A549 (cell line): Measurements from ENCODE around the gene PDE4D. TPM values are rescaled to one million over a fixed set of nuclear protein-coding genes. Genes with fewer than 3 reads are reported as not detected.

Experiments used
- ATOH8 ChIP-seq: fragments of 250-450 bp; sonication (Bioruptor Pico); IDR thresholded peaks from 2 replicates; pipeline ENCODE4 v1.5.0; 2020; ENCODE audit warnings: low read depth, mild to moderate bottlenecking, moderate library complexity
- BCL3 ChIP-seq: fragments of >200 bp; sonication (Bioruptor Twin); formaldehyde crosslinking; IDR thresholded peaks from 3 replicates; pipeline ENCODE4 v1.6.1; 2016
- CHD2 ChIP-seq: fragments of 150-350 bp; IDR thresholded peaks from 2 replicates; pipeline ENCODE4 v1.6.1; 2014; ENCODE audit warnings: low read length; ENCODE audit not compliant: partially characterized antibody
- CTCF ChIP-seq: fragments of >200 bp; sonication (Bioruptor Twin); formaldehyde crosslinking; IDR thresholded peaks from 3 replicates; pipeline ENCODE4 v1.5.1; 2016
- EHF ChIP-seq: fragments of 250-450 bp; sonication (Bioruptor Pico); IDR thresholded peaks from 2 replicates; pipeline ENCODE4 v1.5.0; 2020; ENCODE audit warnings: mild to moderate bottlenecking
- FOSB ChIP-seq: fragments of 250-450 bp; sonication (Bioruptor Pico); IDR thresholded peaks from 2 replicates; pipeline ENCODE4 v1.5.0; 2020; ENCODE audit warnings: mild to moderate bottlenecking, moderate library complexity
- FOSL2 ChIP-seq, 2 experiments: fragments of 450-650 bp in 1 of 2; fragments of >200 bp in 1 of 2; sonication (Bioruptor Twin) in 1 of 2; formaldehyde crosslinking; IDR thresholded peaks; 2 replicates each; pipeline versions ENCODE4 v1.5.0 to v1.6.1; 2016 to 2020; ENCODE audit warnings: mild to moderate bottlenecking in 1 of 2, moderate library complexity in 1 of 2
- HDAC2 ChIP-seq: fragments of 200-600 bp; sonication (generic); IDR thresholded peaks from 2 replicates; pipeline ENCODE4 v1.6.1; 2016
- HES2 ChIP-seq: fragments of >200 bp; sonication (Bioruptor Twin); formaldehyde crosslinking; IDR thresholded peaks from 2 replicates; pipeline ENCODE4 v1.6.1; 2016
- HEYL ChIP-seq: fragments of 250-450 bp; sonication (Bioruptor Pico); IDR thresholded peaks from 2 replicates; pipeline ENCODE4 v1.8.0; 2021; ENCODE audit warnings: mild to moderate bottlenecking, moderate library complexity
- HOXB13 ChIP-seq: fragments of 250-450 bp; sonication (Bioruptor Pico); IDR thresholded peaks from 2 replicates; pipeline ENCODE4 v1.5.0; 2020; ENCODE audit warnings: low read depth, mild to moderate bottlenecking, moderate library complexity
- JUN ChIP-seq, 2 experiments: fragments of >200 bp; sonication (Bioruptor Twin); formaldehyde crosslinking; IDR thresholded peaks; 2 replicates in 1 of 2; 3 replicates in 1 of 2; pipeline ENCODE4 v1.6.1; 2016 to 2017
- KDM1A ChIP-seq: fragments of 200-600 bp; sonication (generic); IDR thresholded peaks from 2 replicates; pipeline ENCODE4 v1.6.1; 2016; ENCODE audit warnings: low read depth, mild to moderate bottlenecking
- MAZ ChIP-seq: fragments of 150-350 bp; IDR thresholded peaks from 2 replicates; pipeline ENCODE4 v1.6.1; 2014; ENCODE audit warnings: antibody characterized with exemption, low read depth, low read length, borderline replicate concordance
- MYC ChIP-seq: IDR thresholded peaks from 2 replicates; pipeline ENCODE4 v1.6.1; 2012; ENCODE audit warnings: mild to moderate bottlenecking, inconsistent platforms, low read length, improper control_type of control experiment, borderline replicate concordance
- NR3C1 ChIP-seq: fragments of >200 bp; sonication (Bioruptor Twin); formaldehyde crosslinking; IDR thresholded peaks from 3 replicates; pipeline ENCODE4 v1.6.1; 2017
- PHF8 ChIP-seq: fragments of 200-600 bp; sonication (generic); IDR thresholded peaks from 2 replicates; pipeline ENCODE4 v1.6.1; 2016; ENCODE audit warnings: low read depth, mild to moderate bottlenecking, antibody characterized with exemption, moderate library complexity, borderline replicate concordance
- POLR2A ChIP-seq: IDR thresholded peaks from 2 replicates; pipeline ENCODE4 v1.6.1; 2012; ENCODE audit warnings: mild to moderate bottlenecking, low read length
- POLR2AphosphoS2 ChIP-seq: conservative IDR thresholded peaks from 2 replicates; pipeline ENCODE4 v1.6.1; 2012; ENCODE audit warnings: low read length, improper control_type of control experiment, inconsistent platforms
- RCOR1 ChIP-seq: fragments of 150-350 bp; IDR thresholded peaks from 2 replicates; pipeline ENCODE4 v1.6.1; 2014; ENCODE audit warnings: antibody characterized with exemption, low read length, low read depth
- REST ChIP-seq: fragments of 200-600 bp; sonication (generic); IDR thresholded peaks from 2 replicates; pipeline ENCODE4 v1.6.1; 2016; ENCODE audit warnings: antibody characterized with exemption, mild to moderate bottlenecking, moderate library complexity
- RFX5 ChIP-seq: fragments of 450-650 bp; IDR thresholded peaks from 2 replicates; pipeline ENCODE4 v1.7.1; 2014; ENCODE audit warnings: antibody characterized with exemption, mild to moderate bottlenecking, moderate library complexity
- SMC3 ChIP-seq: fragments of >200 bp; sonication (Bioruptor Twin); formaldehyde crosslinking; IDR thresholded peaks from 3 replicates; pipeline ENCODE4 v1.6.1; 2018; ENCODE audit warnings: inconsistent platforms
- TFCP2L1 ChIP-seq: fragments of 250-450 bp; sonication (Bioruptor Pico); IDR thresholded peaks from 2 replicates; pipeline ENCODE4 v1.5.0; 2021; ENCODE audit warnings: mild to moderate bottlenecking
- TP53 ChIP-seq: fragments of 250-450 bp; sonication (Bioruptor Pico); IDR thresholded peaks from 2 replicates; pipeline ENCODE4 v1.5.0; 2021; ENCODE audit warnings: mild to moderate bottlenecking, moderate library complexity
- ZC3H11A ChIP-seq: fragments of 450-650 bp; IDR thresholded peaks from 2 replicates; pipeline ENCODE4 v1.6.1; 2014; ENCODE audit warnings: antibody characterized with exemption, mild to moderate bottlenecking
- ZFP36 ChIP-seq: fragments of 450-650 bp; IDR thresholded peaks from 2 replicates; pipeline ENCODE4 v1.6.1; 2014; ENCODE audit warnings: borderline replicate concordance; ENCODE audit not compliant: partially characterized antibody
- polyA plus RNA-seq, 4 experiments: library from polyadenylated mRNA; depleted of rRNA in 3 of 4; stranded (reverse); fragments of >200 nt; fragmentation: RNase III in 1 of 4; extraction: RNeasy Plus Mini Kit Qiagen cat#74134 plus additional on column Dnase treatment in 1 of 4; gene quantifications; 2 replicates in 3 of 4; 3 replicates in 1 of 4; pipeline ENCODE4 v1.2.3, GENCODE V29; 2011 to 2017
- TF ChIP-seq, protein P1 (sequence below): IDR thresholded peaks from 2 replicates; pipeline ENCODE4 v1.6.1; 2012; ENCODE audit warnings: low read depth, borderline replicate concordance
- TF ChIP-seq, protein P2 (sequence below): IDR thresholded peaks from 2 replicates; pipeline ENCODE4 v1.6.1; 2012
- TF ChIP-seq, protein P3 (sequence below): IDR thresholded peaks from 2 replicates; pipeline ENCODE4 v1.6.1; 2012

Gene PDE4D
- polyA plus RNA-seq, 2 of the 4 experiments (the other 2 are of a cell fraction) = 74.0 to 213 TPM

GRCh38 chr5:59062986-59063683 lies 830.4 kb downstream of the PDE4D start (continued):
- no peak for TF ChIP-seq CTCF
- TF ChIP-seq BCL3 = peak; percentile 95
- peak; percentile 20; the same call in 2 of the 3 replicates for TF ChIP-seq SMC3
- no peak for TF ChIP-seq POLR2A
- no peak for TF ChIP-seq POLR2AphosphoS2
- no peak for TF ChIP-seq NR3C1
- TF ChIP-seq MYC = no peak
- no peak for TF ChIP-seq RCOR1
- peak; percentile 32; the same call in 1 of the 2 replicates for TF ChIP-seq HOXB13 (CRISPR knock-in tag)
- peak; percentile 22; the same call in 1 of the 2 replicates for TF ChIP-seq HEYL (CRISPR knock-in tag)
- TF ChIP-seq TFCP2L1 = peak; percentile 52; the same call in 1 of the 2 replicates
- TF ChIP-seq HES2 = peak; percentile 96
- TF ChIP-seq ZC3H11A = no peak
- TF ChIP-seq FOSB (CRISPR knock-in tag) = peak; percentile 65
- TF ChIP-seq, protein P1, sequence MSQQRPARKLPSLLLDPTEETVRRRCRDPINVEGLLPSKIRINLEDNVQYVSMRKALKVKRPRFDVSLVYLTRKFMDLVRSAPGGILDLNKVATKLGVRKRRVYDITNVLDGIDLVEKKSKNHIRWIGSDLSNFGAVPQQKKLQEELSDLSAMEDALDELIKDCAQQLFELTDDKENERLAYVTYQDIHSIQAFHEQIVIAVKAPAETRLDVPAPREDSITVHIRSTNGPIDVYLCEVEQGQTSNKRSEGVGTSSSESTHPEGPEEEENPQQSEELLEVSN = no peak
- TF ChIP-seq REST = no peak
- TF ChIP-seq HDAC2 = no peak
- TF ChIP-seq PHF8 = no peak
- no peak for TF ChIP-seq TP53 (CRISPR knock-in tag)
- TF ChIP-seq MAZ = no peak
- peak; percentile 98 to 99 for TF ChIP-seq JUN (IDR thresholded peaks at IDR 0.05)
- no peak for TF ChIP-seq RFX5
- TF ChIP-seq ATOH8 = peak; percentile 87
- no peak for TF ChIP-seq KDM1A
- TF ChIP-seq, protein P2, sequence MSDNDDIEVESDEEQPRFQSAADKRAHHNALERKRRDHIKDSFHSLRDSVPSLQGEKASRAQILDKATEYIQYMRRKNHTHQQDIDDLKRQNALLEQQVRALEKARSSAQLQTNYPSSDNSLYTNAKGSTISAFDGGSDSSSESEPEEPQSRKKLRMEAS = peak; percentile 62
- peak; percentile 69 for TF ChIP-seq FOSL2 (IDR thresholded peaks at IDR 0.05)
- peak; percentile 74 for TF ChIP-seq FOSL2 (CRISPR knock-in tag; IDR thresholded peaks at IDR 0.05)
- TF ChIP-seq CHD2 = no peak
- TF ChIP-seq, protein P3, sequence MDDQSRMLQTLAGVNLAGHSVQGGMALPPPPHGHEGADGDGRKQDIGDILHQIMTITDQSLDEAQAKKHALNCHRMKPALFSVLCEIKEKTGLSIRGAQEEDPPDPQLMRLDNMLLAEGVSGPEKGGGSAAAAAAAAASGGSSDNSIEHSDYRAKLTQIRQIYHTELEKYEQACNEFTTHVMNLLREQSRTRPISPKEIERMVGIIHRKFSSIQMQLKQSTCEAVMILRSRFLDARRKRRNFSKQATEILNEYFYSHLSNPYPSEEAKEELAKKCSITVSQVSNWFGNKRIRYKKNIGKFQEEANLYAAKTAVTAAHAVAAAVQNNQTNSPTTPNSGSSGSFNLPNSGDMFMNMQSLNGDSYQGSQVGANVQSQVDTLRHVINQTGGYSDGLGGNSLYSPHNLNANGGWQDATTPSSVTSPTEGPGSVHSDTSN = peak; percentile 58
- TF ChIP-seq ZFP36 = peak; percentile 3
- TF ChIP-seq EHF (CRISPR knock-in tag) = peak; percentile 9; the same call in 1 of the 2 replicates
